ENCODE measurements around the gene CDC25A.

The CDC25A gene

GRCh38 chr3:48129921-48130320 lies 58.3 kb downstream of the CDC25A start:
- no peaks in the 10 kb centered on the region; the same call in 1 of the 2 replicates for H3K36me3 ChIP-seq (ENCODE audit: insufficient read depth, low read length)
- H3F3A ChIP-seq (ENCODE audit: insufficient read depth, low read length) = no peaks in the 10 kb centered on the region
- TF ChIP-seq EZH2 (IDR thresholded peaks at IDR 0.05; ENCODE audit: borderline replicate concordance, low read length) (no peak), CTCF (IDR thresholded peaks at IDR 0.05; ENCODE audit: low read length) (no peak)
- no peaks in the 10 kb centered on the region for H3K9me2 ChIP-seq (ENCODE audit: low read depth, low read length)
- H3K9me3 ChIP-seq (ENCODE audit: low read length) = no peaks in the 10 kb centered on the region
- no peak overlapping the region for H3K4me2 ChIP-seq (ENCODE audit: low read length)
- H3K9ac ChIP-seq (ENCODE audit: low read length) = no peak overlapping the region
- H3K4me1 ChIP-seq (ENCODE audit: insufficient read depth, low read length, severe bottlenecking) = no peaks in the 10 kb centered on the region
- no peak overlapping the region for H2AFZ ChIP-seq (ENCODE audit: low read length)
- H3K27me3 ChIP-seq (ENCODE audit: insufficient read depth, low read length) = no peaks in the 10 kb centered on the region
- H3K27ac ChIP-seq (ENCODE audit: low read depth, low read length, poor library complexity, severe bottlenecking) = no peak overlapping the region
- no peaks in the 10 kb centered on the region for H4K20me1 ChIP-seq (ENCODE audit: insufficient read depth, low read length)
- no peak overlapping the region for H3K4me3 ChIP-seq (ENCODE audit: low read depth, low read length, poor library complexity, severe bottlenecking)
- no peaks in the 10 kb centered on the region for H3K79me2 ChIP-seq (ENCODE audit: insufficient read depth, low read length)

DNA sequence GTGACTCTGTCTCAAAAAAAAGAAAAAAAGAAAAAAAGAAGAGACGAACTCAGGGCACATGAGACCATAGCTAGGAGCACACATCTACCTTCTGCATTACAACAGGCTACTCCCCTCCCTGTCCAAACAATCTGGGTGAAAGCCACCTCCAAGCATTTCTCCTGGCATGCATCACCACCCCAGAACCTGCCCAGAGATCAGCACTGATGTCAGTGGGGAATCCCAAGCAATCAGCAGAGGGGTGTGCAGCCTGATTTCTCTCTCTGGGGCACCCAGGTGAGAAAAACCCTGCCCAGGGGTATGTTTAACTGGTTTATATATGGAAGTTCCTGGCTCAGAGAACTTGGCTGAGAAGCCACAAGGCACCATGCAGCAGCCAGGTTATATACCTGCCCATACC lies 59.4 kb downstream of the CDC25A start:
- H3K4me3 ChIP-seq (ENCODE audit: low read depth, low read length, poor library complexity, severe bottlenecking) = no peak overlapping the region
- H3K4me2 ChIP-seq (ENCODE audit: low read length) = no peak overlapping the region
- no peaks in the 10 kb centered on the region for H3K9me3 ChIP-seq (ENCODE audit: low read length)
- no peaks in the 10 kb centered on the region for H3K79me2 ChIP-seq (ENCODE audit: insufficient read depth, low read length)
- no peak overlapping the region for H3K9ac ChIP-seq (ENCODE audit: low read length)
- H3F3A ChIP-seq (ENCODE audit: insufficient read depth, low read length) = no peaks in the 10 kb centered on the region
- H3K9me2 ChIP-seq (ENCODE audit: low read depth, low read length) = no peaks in the 10 kb centered on the region
- H2AFZ ChIP-seq (ENCODE audit: low read length) = no peak overlapping the region
- H3K27me3 ChIP-seq (ENCODE audit: insufficient read depth, low read length) = no peaks in the 10 kb centered on the region
- no peak for TF ChIP-seq CTCF (IDR thresholded peaks at IDR 0.05; ENCODE audit: low read length)
- TF ChIP-seq EZH2 (IDR thresholded peaks at IDR 0.05; ENCODE audit: borderline replicate concordance, low read length) = no peak
- no peaks in the 10 kb centered on the region; the same call in 1 of the 2 replicates for H3K36me3 ChIP-seq (ENCODE audit: insufficient read depth, low read length)
- no peaks in the 10 kb centered on the region for H3K4me1 ChIP-seq (ENCODE audit: insufficient read depth, low read length, severe bottlenecking)
- no peaks in the 10 kb centered on the region for H4K20me1 ChIP-seq (ENCODE audit: insufficient read depth, low read length)
- H3K27ac ChIP-seq (ENCODE audit: low read depth, low read length, poor library complexity, severe bottlenecking) = no peak overlapping the region

DNA sequence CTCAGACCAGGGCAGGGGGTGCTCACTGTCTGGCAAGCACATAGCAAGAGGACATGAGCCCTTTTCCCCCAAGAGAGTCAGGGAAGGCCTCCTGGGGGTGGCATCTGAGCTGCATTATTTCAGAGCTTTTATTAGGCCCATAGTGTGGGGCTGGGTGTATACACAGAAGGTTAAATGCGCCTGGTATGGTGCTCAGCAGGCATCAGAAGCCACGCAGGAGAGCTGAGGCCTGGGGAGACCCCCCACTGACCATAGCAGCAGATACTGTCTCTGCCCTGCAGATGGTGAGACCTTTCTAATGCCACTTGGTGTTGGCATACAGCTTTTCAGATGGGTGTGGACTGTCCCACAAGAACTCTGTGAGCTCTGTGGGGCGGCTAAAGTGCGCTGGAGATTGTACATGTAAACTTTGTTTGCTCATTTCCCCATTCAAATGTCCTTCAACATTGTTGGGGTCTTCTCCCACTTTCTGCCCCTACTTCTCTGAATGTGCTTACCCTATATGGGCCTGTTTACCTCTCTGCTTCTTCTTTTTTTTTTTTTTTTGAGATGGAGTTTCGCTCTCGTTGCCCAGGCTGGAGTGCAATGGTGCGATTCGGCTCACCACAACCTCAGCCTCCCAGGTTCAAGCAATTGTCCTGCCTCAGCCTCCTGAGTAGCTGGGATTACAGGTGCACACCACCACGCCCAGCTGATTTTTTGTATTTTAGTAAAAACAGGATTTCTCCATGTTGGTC lies 62.2 kb downstream of the CDC25A start:
- Histone ChIP-seq H2AFZ (ENCODE audit: low read length) (no peak overlapping the region), H3K4me1 (ENCODE audit: insufficient read depth, low read length, severe bottlenecking) (no peaks in the 10 kb centered on the region)
- TF ChIP-seq EZH2 (IDR thresholded peaks at IDR 0.05; ENCODE audit: borderline replicate concordance, low read length) (no peak), CTCF (IDR thresholded peaks at IDR 0.05; ENCODE audit: low read length) (no peak)

More for the DNA sequence above, 62.2 kb downstream of the CDC25A start:
- Histone ChIP-seq H3K4me2 (ENCODE audit: low read length) (no peak overlapping the region), H4K20me1 (ENCODE audit: insufficient read depth, low read length) (no peaks in the 10 kb centered on the region), H3K4me3 (ENCODE audit: low read depth, low read length, poor library complexity, severe bottlenecking) (no peak overlapping the region), H3K9ac (ENCODE audit: low read length) (no peak overlapping the region), H3F3A (ENCODE audit: insufficient read depth, low read length) (no peaks in the 10 kb centered on the region), H3K27me3 (ENCODE audit: insufficient read depth, low read length) (no peaks in the 10 kb centered on the region), H3K9me3 (ENCODE audit: low read length) (no peaks in the 10 kb centered on the region), H3K79me2 (ENCODE audit: insufficient read depth, low read length) (no peaks in the 10 kb centered on the region), H3K9me2 (ENCODE audit: low read depth, low read length) (no peaks in the 10 kb centered on the region), H3K36me3 (ENCODE audit: insufficient read depth, low read length) (no peaks in the 10 kb centered on the region; the same call in 1 of the 2 replicates), H3K27ac (ENCODE audit: low read depth, low read length, poor library complexity, severe bottlenecking) (no peak overlapping the region)
